OCI-LY1 (cell line): ENCODE data around the gene FANK1.
"Not testable (repeated sequence)": the region's sequence is repeated elsewhere in the genome, so short reads cannot be mapped to it uniquely, and the experiment has no call there.

ENCODE experiments used
- H2AFZ ChIP-seq: fragments of 200-600 bp; sonication (generic), shearing (Covaris generic); 2 replicates; pipeline ENCODE4 v1.6.0; 2014; ENCODE audit warnings: antibody characterized with exemption, mild to moderate bottlenecking, low read length
- H3F3A ChIP-seq: fragments of 200-600 bp; sonication (generic), shearing (Covaris generic); 2 replicates; pipeline ENCODE4 v1.6.0; 2014; ENCODE audit warnings: mild to moderate bottlenecking, antibody characterized with exemption, low read length, moderate library complexity; ENCODE audit not compliant: insufficient read depth
- H3K27ac ChIP-seq: fragments of 200-600 bp; sonication (generic); 2 replicates; pipeline ENCODE4 v1.5.1; 2014; ENCODE audit warnings: low read length, mixed run types, mild to moderate bottlenecking, low read depth; ENCODE audit not compliant: poor library complexity, severe bottlenecking
- H3K27me3 ChIP-seq: fragments of 200-600 bp; sonication (generic); 2 replicates; pipeline ENCODE4 v1.6.0; 2014; ENCODE audit warnings: antibody characterized with exemption, mild to moderate bottlenecking, low read length, moderate library complexity; ENCODE audit not compliant: insufficient read depth
- H3K36me3 ChIP-seq: fragments of 200-600 bp; sonication (generic); 2 replicates; pipeline ENCODE4 v1.6.1; 2014; ENCODE audit warnings: mild to moderate bottlenecking, antibody characterized with exemption, low read length, moderate library complexity, mixed read lengths; ENCODE audit not compliant: insufficient read depth
- H3K4me1 ChIP-seq: fragments of 200-600 bp; sonication (generic); 2 replicates; pipeline ENCODE4 v1.5.1; 2014; ENCODE audit warnings: mild to moderate bottlenecking, low read length, moderate library complexity; ENCODE audit not compliant: insufficient read depth, severe bottlenecking
- H3K4me2 ChIP-seq: fragments of 200-600 bp; sonication (generic), shearing (Covaris generic); 2 replicates; pipeline ENCODE4 v1.6.1; 2014; ENCODE audit warnings: low read length
- H3K4me3 ChIP-seq: fragments of 200-600 bp; sonication (generic); 2 replicates; pipeline ENCODE4 v1.5.1; 2014; ENCODE audit warnings: low read length, low read depth, mild to moderate bottlenecking, mixed read lengths; ENCODE audit not compliant: poor library complexity, severe bottlenecking
- H3K79me2 ChIP-seq: fragments of 200-600 bp; shearing (Covaris generic); 2 replicates; pipeline ENCODE4 v1.6.1; 2016; ENCODE audit warnings: mixed run types, low read length, mixed read lengths; ENCODE audit not compliant: insufficient read depth
- H3K9ac ChIP-seq: fragments of 200-600 bp; sonication (generic), shearing (Covaris generic); 2 replicates; pipeline ENCODE4 v1.6.1; 2014; ENCODE audit warnings: mild to moderate bottlenecking, low read length, mixed read lengths
- H3K9me2 ChIP-seq: fragments of 200-600 bp; sonication (generic), shearing (Covaris generic); 2 replicates; pipeline ENCODE4 v1.6.1; 2014; ENCODE audit warnings: low read depth, mild to moderate bottlenecking, low read length, mixed read lengths
- H3K9me3 ChIP-seq: fragments of 200-600 bp; shearing (Covaris generic); 2 replicates; pipeline ENCODE4 v1.6.1; 2014; ENCODE audit warnings: low read length, mixed read lengths
- H4K20me1 ChIP-seq: fragments of 200-600 bp; sonication (generic), shearing (Covaris generic); 2 replicates; pipeline ENCODE4 v1.6.0; 2016; ENCODE audit warnings: mild to moderate bottlenecking, low read length; ENCODE audit not compliant: insufficient read depth

FANK1 gene

GRCh38 chr10:125894176-125894575 is 2.2 kb upstream of the FANK1 start:
- H3K27me3 ChIP-seq, H3K4me3 ChIP-seq, H3K79me2 ChIP-seq, H3F3A ChIP-seq, H3K9me3 ChIP-seq, H3K9ac ChIP-seq, H3K4me2 ChIP-seq, H3K9me2 ChIP-seq, H3K27ac ChIP-seq, H4K20me1 ChIP-seq, H2AFZ ChIP-seq, H3K36me3 ChIP-seq, H3K4me1 ChIP-seq: not testable (repeated sequence)

- H3K4me3 ChIP-seq = peak overlapping the region; percentile 55
- H3K4me2 ChIP-seq = peak overlapping the region; percentile 55
- not testable (repeated sequence) for H2AFZ ChIP-seq, H3K79me2 ChIP-seq, H3K4me1 ChIP-seq, H4K20me1 ChIP-seq, H3K9me2 ChIP-seq, H3K9me3 ChIP-seq, H3K9ac ChIP-seq, H3K27ac ChIP-seq, H3K27me3 ChIP-seq, H3K36me3 ChIP-seq, H3F3A ChIP-seq
These were observed 955 bp upstream of the FANK1 start for GRCh38 chr10:125895130-125896087.

GRCh38 chr10:125897317-125897716 is 953 bp downstream of the FANK1 start:
- not testable (repeated sequence) for H3K36me3 ChIP-seq, H2AFZ ChIP-seq, H3F3A ChIP-seq, H3K27ac ChIP-seq, H3K9me2 ChIP-seq, H3K9me3 ChIP-seq, H3K27me3 ChIP-seq, H4K20me1 ChIP-seq, H3K79me2 ChIP-seq, H3K9ac ChIP-seq, H3K4me1 ChIP-seq, H3K4me3 ChIP-seq, H3K4me2 ChIP-seq

GRCh38 chr10:125900963-125901362 is 4.6 kb downstream of the FANK1 start:
- not testable (repeated sequence) for H3F3A ChIP-seq, H3K9me2 ChIP-seq, H3K27me3 ChIP-seq, H3K9me3 ChIP-seq, H3K36me3 ChIP-seq, H3K79me2 ChIP-seq, H2AFZ ChIP-seq, H4K20me1 ChIP-seq, H3K4me2 ChIP-seq, H3K9ac ChIP-seq, H3K4me1 ChIP-seq, H3K4me3 ChIP-seq, H3K27ac ChIP-seq

GRCh38 chr10:125903135-125903640 is 6.8 kb downstream of the FANK1 start:
- H3K4me2 ChIP-seq, H3K27ac ChIP-seq, H3K27me3 ChIP-seq, H3F3A ChIP-seq, H4K20me1 ChIP-seq, H3K9me2 ChIP-seq, H3K9me3 ChIP-seq, H2AFZ ChIP-seq, H3K79me2 ChIP-seq, H3K9ac ChIP-seq, H3K36me3 ChIP-seq, H3K4me3 ChIP-seq, H3K4me1 ChIP-seq: not testable (repeated sequence)

- H3K4me2 ChIP-seq, H3K79me2 ChIP-seq, H3K9me2 ChIP-seq, H3K4me3 ChIP-seq, H3K4me1 ChIP-seq, H3K36me3 ChIP-seq, H3F3A ChIP-seq, H3K27ac ChIP-seq, H3K9me3 ChIP-seq, H3K27me3 ChIP-seq, H2AFZ ChIP-seq, H3K9ac ChIP-seq, H4K20me1 ChIP-seq: not testable (repeated sequence)
These were observed 9.0 kb downstream of the FANK1 start for GRCh38 chr10:125905069-125905994.

- not testable (repeated sequence) for H3K4me2 ChIP-seq, H2AFZ ChIP-seq, H4K20me1 ChIP-seq, H3K9ac ChIP-seq, H3K79me2 ChIP-seq, H3K27ac ChIP-seq, H3K27me3 ChIP-seq, H3K9me3 ChIP-seq, H3K9me2 ChIP-seq, H3K4me1 ChIP-seq, H3F3A ChIP-seq, H3K4me3 ChIP-seq, H3K36me3 ChIP-seq
These were observed 11.2 kb downstream of the FANK1 start for GRCh38 chr10:125907598-125907997.
